MM.1S (cell line): Measurements from ENCODE around the gene ST3GAL3.

Source experiments
- DNase-seq: peaks from one replicate; pipeline ENCODE4 v3.0.0-alpha.2; 2015
- H2AFZ ChIP-seq: fragments of 300-600 bp; sonication (generic); 2 replicates; pipeline ENCODE4 v1.6.0; 2016; ENCODE audit warnings: antibody characterized with exemption, low read length
- H3F3A ChIP-seq: fragments of 300-600 bp; sonication (generic); 2 replicates; pipeline ENCODE4 v1.6.1; 2016; ENCODE audit warnings: mild to moderate bottlenecking, antibody characterized with exemption, low read length, moderate library complexity, mixed read lengths; ENCODE audit not compliant: insufficient read depth
- H3K27ac ChIP-seq: fragments of 300-600 bp; sonication (generic); 2 replicates; pipeline ENCODE4 v1.5.1; 2016; ENCODE audit warnings: mild to moderate bottlenecking, low read length
- H3K27me3 ChIP-seq: fragments of 300-600 bp; sonication (generic); replicated peaks from 2 replicates; pipeline ENCODE4 v1.6.0; 2016; ENCODE audit warnings: low read length; ENCODE audit not compliant: insufficient read depth
- H3K36me3 ChIP-seq: fragments of 300-600 bp; sonication (generic); replicated peaks from 2 replicates; pipeline ENCODE4 v1.6.1; 2016; ENCODE audit warnings: mild to moderate bottlenecking, low read length, mixed read lengths; ENCODE audit not compliant: insufficient read depth
- H3K4me1 ChIP-seq: fragments of 300-600 bp; sonication (generic); 2 replicates; pipeline ENCODE4 v1.6.1; 2016; ENCODE audit warnings: low read length, mixed read lengths
- H3K4me2 ChIP-seq: fragments of 300-600 bp; sonication (generic); 2 replicates; pipeline ENCODE4 v1.6.0; 2016; ENCODE audit warnings: low read depth, low read length
- H3K4me3 ChIP-seq: fragments of 300-600 bp; sonication (generic); 2 replicates; pipeline ENCODE4 v1.5.1; 2016; ENCODE audit warnings: low read length, mixed read lengths
- H3K79me2 ChIP-seq: fragments of 300-600 bp; sonication (generic); 2 replicates; pipeline ENCODE4 v1.6.1; 2016; ENCODE audit warnings: mixed run types, low read length, mixed read lengths
- H3K9ac ChIP-seq: fragments of 300-600 bp; sonication (generic); 2 replicates; pipeline ENCODE4 v1.6.1; 2016; ENCODE audit warnings: low read length, mixed read lengths
- H3K9me2 ChIP-seq: fragments of 300-600 bp; sonication (generic); replicated peaks from 2 replicates; pipeline ENCODE4 v1.6.1; 2016; ENCODE audit warnings: mild to moderate bottlenecking, low read length, mixed read lengths; ENCODE audit not compliant: insufficient read depth
- H3K9me3 ChIP-seq: fragments of 300-600 bp; sonication (generic); replicated peaks from 2 replicates; pipeline ENCODE4 v1.6.1; 2016; ENCODE audit warnings: mild to moderate bottlenecking, low read length, mixed read lengths; ENCODE audit not compliant: insufficient read depth
- H4K20me1 ChIP-seq: fragments of 300-600 bp; sonication (generic); 2 replicates; pipeline ENCODE4 v1.6.1; 2016; ENCODE audit warnings: mild to moderate bottlenecking, low read length, moderate library complexity, mixed read lengths; ENCODE audit not compliant: insufficient read depth
- CTCF ChIP-seq: fragments of 300-600 bp; sonication (generic); IDR thresholded peaks from 2 replicates; pipeline ENCODE4 v1.5.1; 2016; ENCODE audit warnings: antibody characterized with exemption, low read length, mixed read lengths
- EZH2 ChIP-seq: fragments of 300-600 bp; sonication (generic); optimal IDR thresholded peaks from 2 replicates; pipeline ENCODE3; 2017; ENCODE audit warnings: low read depth, mild to moderate bottlenecking, antibody characterized with exemption, low read length, mixed read lengths
- EZH2phosphoT487 ChIP-seq: fragments of 300-600 bp; sonication (generic); IDR thresholded peaks from 2 replicates; pipeline ENCODE4 v1.6.1; 2018; ENCODE audit warnings: antibody characterized with exemption, low read length

ST3GAL3 gene

GRCh38 chr1:43946236-43947060 is 239.1 kb downstream of the ST3GAL3 start, which contains the start of gene IPO13:
Gene IPO13, plus strand, starts transcription at chr1:43946950. Its CDS starts 651 bp downstream, at chr1:43947601.
- H3K9ac ChIP-seq: peak within 1 kb of the TSS; percentile 99
- TF ChIP-seq EZH2phosphoT487: no peak
- peak; percentile 79 for TF ChIP-seq CTCF
- H3K4me1 ChIP-seq: peaks cover 11% of the 10 kb centered on the region
- no peaks in the 10 kb centered on the region for H3K9me3 ChIP-seq
- peak within 1 kb of the TSS; percentile 97 for H3K4me2 ChIP-seq
- H3K27me3 ChIP-seq: no peaks in the 10 kb centered on the region
- H3K36me3 ChIP-seq: no peaks in the 10 kb centered on the region
- H4K20me1 ChIP-seq: no peaks in the 10 kb centered on the region
- peak; percentile 97 for DNase-seq
- H2AFZ ChIP-seq: peak within 1 kb of the TSS; percentile 99
- peak within 1 kb of the TSS; percentile 90 for H3K27ac ChIP-seq
- no peaks in the 10 kb centered on the region for H3F3A ChIP-seq
- peaks cover 23% of the 10 kb centered on the region for H3K79me2 ChIP-seq
- no peaks in the 10 kb centered on the region for H3K9me2 ChIP-seq
- H3K4me3 ChIP-seq: peak within 1 kb of the TSS; percentile 97

DNA sequence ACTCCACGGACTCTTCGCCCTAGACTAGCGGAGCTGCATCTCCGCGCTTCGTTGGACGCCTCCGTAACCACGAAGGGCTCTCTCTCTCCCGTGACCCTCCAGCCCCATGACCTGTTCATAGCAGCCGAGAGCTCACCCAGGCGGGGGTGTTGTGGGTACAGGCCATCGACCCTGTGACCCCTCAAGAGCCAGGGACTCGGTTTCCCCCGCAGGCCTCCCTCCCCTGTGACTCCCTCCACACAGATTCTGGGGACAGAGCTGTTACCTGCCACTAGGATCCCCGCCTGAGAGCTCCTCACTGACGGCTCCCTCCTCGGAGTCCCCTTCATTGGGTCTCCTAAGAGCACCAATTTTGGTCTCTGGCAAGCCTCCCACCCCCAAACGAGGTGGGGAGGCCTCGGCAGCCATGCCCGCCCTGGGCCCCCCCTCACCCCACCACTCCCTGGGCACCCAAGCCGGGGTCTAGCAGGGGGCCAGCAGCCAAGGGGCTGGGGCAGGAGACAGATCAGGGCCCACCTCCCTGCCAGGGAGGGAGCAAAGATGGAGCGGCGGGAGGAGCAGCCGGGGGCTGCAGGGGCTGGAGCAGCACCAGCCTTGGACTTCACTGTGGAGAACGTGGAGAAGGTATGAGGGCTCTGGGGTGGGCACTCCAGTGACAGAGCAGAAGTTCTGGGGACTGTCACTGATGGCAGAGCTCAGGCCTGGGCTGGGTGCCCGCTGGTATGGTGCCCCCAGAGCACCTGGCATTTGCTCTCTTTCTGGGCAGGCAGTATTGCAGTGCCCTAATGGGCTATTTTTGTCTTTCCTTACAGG is 239.9 kb downstream of the ST3GAL3 start:
- no peaks in the 10 kb centered on the region for H3K27me3 ChIP-seq
- H3F3A ChIP-seq: no peaks in the 10 kb centered on the region
- H3K9ac ChIP-seq: peak overlapping the region; percentile 99
- peak overlapping the region; percentile 97 for H3K4me2 ChIP-seq
- TF ChIP-seq EZH2phosphoT487: no peak
- no peak for TF ChIP-seq CTCF
- no peak for TF ChIP-seq EZH2
- H3K9me3 ChIP-seq: no peaks in the 10 kb centered on the region
- peak overlapping the region; percentile 90; the same call in 1 of the 2 replicates for H3K27ac ChIP-seq
- no peaks in the 10 kb centered on the region for H3K9me2 ChIP-seq
- peak overlapping the region; percentile 99 for H2AFZ ChIP-seq
- peaks cover 23% of the 10 kb centered on the region for H3K79me2 ChIP-seq
- H3K4me1 ChIP-seq: peaks cover 11% of the 10 kb centered on the region
- no peaks in the 10 kb centered on the region for H3K36me3 ChIP-seq
- DNase-seq: no peak
- H3K4me3 ChIP-seq: peak overlapping the region; percentile 97
- H4K20me1 ChIP-seq: no peaks in the 10 kb centered on the region

GRCh38 chr1:43947874-43948437 is 240.6 kb downstream of the ST3GAL3 start:
- Histone ChIP-seq H3K27me3 (no peaks in the 10 kb centered on the region), H3K4me3 (peak overlapping the region; percentile 97), H4K20me1 (no peaks in the 10 kb centered on the region), H3K27ac (no peak overlapping the region), H3K4me2 (peak overlapping the region; percentile 97), H3K9ac (peak overlapping the region; percentile 99; the same call in 1 of the 2 replicates), H3K9me3 (no peaks in the 10 kb centered on the region), H3K4me1 (peaks cover 11% of the 10 kb centered on the region), H2AFZ (no peak overlapping the region), H3F3A (no peaks in the 10 kb centered on the region), H3K79me2 (peaks cover 23% of the 10 kb centered on the region), H3K36me3 (no peaks in the 10 kb centered on the region), H3K9me2 (no peaks in the 10 kb centered on the region)
- no peak for DNase-seq
- TF ChIP-seq EZH2phosphoT487: no peak
- TF ChIP-seq EZH2: no peak
- TF ChIP-seq CTCF: no peak
